HG03521 (cell line): ENCODE measurements around the gene ASB12.
"Not testable (repeated sequence)": the region's sequence is repeated elsewhere in the genome, so short reads cannot be mapped to it uniquely, and the experiment has no call there.

ENCODE experiments used
- ATAC-seq: cut with Tn5 transposase; IDR thresholded peaks from one replicate; pipeline ENCODE4 v1.9.1; 2021; ENCODE audit warnings: mild to moderate bottlenecking, moderate library complexity; ENCODE audit not compliant: unreplicated experiment

Gene ASB12, protein sequence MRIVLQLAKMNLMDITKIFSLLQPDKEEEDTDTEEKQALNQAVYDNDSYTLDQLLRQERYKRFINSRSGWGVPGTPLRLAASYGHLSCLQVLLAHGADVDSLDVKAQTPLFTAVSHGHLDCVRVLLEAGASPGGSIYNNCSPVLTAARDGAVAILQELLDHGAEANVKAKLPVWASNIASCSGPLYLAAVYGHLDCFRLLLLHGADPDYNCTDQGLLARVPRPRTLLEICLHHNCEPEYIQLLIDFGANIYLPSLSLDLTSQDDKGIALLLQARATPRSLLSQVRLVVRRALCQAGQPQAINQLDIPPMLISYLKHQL

DNA sequence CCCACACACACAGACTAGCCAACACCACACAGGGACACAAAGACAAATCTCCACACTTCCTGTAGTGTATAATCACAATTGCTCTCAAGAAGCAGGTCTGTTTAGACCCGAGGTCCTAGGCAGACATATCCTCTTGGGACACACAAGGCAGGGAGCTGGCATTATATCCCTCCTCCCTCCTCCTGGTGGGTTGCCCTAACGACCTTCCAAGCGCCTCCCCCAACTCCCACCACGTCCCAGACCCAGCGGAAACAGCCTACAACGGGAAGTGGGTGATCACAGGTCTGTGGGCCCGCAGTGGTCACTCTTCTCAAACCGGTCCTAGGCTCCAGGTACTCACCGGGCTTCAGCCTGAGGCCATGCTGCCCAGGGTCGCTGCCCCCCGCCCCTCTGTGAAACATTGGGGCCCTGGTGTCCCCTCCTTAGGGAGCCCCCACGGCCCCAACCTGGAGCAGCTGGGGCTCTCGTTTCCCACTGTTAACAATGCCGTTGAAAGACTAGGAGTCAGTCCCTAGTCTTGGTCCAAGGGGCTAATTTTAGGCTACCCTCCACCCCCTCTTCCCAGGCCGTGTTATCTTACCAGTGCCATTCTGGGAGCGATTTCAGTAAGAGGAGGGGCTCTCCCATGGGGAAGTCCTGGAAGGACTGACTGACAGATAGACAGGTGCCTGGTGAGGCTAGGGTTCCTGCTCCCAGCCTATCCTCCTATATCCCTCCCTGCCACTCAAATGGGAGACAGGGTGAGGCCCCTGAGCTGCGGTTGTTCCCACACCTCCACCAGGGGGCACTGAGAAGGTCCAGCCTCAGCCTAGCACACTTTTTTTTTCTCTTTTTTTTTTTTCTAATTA is at the start of gene ASB12:
Gene ASB12 (minus strand): TSS at position 485 of the 848 bp plus-strand sequence. CDS start 4,957 bp downstream, outside the sequence.
- ATAC-seq: no peak

DNA sequence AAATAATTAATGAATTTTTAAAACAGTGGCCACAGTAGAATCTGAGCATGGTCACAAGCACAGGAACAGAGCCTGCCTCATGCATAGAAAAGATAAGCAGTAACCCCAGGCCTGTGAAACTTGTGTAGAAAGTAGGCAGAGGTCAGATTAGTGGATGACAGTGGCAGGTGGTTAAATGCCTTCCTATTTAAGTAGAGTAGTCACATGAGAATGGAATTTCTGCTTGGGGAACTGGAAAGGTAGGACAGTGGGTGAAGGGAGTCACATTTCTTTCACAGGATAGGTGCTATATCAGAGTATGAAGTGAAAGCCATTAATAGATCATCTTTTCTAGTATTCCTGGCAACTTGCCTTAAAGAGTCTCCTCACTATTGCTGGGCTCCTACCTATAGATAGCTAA is 34.9 kb upstream of the ASB12 start:
- ATAC-seq: no peak

DNA sequence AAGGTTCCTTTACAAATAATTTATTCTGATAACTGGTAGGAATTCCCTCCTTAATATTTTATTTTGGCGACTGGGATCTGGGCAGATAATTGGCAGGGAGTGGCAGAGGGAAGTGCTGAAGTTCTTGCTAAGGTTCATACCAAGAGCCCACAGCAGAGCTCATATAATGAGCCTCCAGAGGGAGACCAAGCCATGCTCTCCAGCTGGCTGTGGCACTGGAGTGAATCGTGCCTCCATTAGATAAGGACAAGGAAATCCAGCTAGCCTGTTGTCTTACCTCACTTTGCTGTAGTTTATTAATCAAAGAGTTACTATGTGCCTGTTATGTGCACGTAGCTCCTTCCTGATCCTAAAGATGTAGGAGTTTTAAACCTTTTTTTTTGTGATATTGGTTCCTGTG is 1.3 kb downstream of the ASB12 start:
- no peak for ATAC-seq

DNA sequence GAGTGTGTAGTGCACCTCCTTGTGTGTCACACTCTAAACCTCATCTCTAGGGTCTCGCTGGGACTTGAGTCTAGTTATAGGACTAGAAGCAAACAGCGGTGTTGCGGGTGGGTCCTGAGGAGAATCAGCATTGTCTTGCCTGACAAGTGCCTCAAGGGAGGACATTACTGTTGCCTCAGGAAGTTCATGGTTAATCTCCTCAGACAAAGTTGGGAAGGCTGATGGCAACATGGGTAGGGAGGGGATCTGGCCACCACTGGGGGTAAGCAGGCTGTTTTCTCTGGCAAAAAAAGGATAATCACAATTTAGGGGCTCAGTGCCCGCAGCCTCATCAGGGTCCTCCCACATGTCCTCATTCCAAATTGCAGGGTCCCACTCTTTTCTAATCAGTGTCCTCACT is 12.4 kb downstream of the ASB12 start:
- no peak for ATAC-seq

DNA sequence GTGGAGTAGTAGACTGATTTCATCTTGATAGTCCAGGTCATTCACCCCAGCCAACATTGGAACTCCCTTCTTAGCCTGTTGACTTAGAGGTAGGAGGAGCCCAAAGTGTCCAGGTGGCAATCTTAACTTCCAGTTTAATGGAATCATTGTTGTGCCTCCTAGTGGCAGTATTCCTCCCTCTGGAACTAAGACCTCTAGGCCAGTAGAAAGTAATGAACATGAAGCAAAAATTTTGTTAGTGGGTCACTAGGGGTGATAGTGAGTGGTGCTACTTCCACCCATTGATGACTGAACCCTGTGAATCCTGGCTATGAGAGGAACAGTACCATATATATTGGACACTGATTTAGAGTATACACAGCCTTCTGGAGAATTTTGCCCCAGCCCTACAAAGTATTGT is 16.4 kb downstream of the ASB12 start:
- ATAC-seq: not testable (repeated sequence)

DNA sequence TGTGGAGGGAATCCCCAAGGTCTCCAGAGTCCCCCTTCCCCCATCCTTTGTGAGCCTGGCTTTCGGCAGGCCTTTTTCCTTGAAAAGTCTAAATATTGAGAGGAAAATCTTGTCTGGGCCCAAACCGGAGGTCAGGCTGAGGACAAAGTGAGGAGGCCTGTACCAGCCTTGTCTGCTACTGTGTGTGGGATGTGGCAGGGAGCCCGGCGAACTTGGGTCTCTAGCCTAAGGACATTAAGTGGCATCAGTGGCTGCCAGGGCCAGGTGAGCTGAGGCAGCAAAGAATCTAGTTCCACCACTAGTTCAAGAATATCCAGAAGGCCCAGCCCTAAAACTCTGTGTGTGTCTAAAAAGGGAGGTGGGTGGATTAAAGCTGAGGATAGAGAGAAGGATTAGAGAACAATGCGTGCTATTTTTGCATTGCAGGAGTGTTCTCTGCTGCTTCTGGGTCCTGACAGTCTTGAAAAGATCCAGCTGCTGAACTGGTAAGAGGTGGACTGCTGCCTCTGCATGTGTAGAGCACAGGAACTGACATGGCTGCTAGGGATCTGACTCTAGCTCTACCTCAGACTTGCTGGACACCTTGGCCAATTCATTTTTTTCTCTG is 23.7 kb downstream of the ASB12 start:
- ATAC-seq: no peak

DNA sequence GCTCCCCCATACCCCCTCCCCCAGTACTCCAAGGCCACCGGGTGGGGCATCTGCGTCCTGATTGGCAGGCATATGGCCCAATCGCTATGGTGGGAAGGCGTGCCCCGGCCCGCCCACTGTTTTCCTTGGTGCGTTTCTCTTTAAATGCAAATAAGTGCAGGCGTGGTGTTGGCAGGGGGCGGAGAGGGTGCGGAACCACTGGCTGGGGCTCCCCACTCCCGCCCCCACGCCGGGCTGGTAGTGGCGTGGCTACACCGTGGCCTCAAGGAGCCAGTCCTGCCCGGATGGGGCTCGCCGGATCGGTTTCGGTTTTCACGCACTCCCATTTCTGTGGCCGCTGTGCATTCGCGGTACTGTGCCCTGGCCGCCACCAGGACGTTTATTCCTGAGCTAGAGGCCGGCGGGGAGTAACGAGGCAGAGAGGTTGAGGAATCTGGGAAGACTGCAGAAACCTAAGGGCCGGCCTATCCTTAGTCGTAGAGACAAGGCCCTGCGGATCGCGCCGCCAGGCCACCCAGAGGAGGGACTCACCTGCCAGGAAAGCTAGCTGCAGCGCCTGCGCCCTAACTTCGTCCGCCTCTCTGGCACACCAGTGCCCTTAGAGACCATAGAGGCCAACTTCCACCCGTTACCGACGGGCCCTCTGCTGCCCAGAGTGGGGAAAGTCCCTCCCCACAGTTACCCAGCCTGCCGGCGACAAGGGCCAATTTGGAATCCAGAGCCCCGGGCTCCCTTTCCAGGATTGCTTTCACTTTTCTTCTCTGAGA is 24.5 kb downstream of the ASB12 start:
- peak; percentile 92 for ATAC-seq

DNA sequence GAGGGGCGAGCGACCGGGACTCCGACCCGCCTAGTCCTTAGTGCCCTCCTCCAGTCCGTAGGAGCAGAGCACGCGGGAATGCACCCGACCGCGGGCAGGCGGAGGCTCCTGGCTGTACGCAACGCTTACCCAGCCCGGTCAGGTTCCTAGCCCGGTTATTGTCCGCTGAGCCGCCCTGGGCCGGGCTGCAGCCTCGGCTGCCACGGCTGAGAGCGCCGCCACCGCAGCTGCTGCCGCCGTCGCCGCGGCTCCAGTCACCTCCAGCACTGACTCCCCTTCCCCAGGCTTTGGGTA is 25.0 kb downstream of the ASB12 start, which contains the start of gene AMER1:
Gene AMER1 (minus strand): TSS at position 268 of the 294 bp plus-strand sequence. CDS start 12,422 bp downstream, outside the sequence.
- peak; percentile 37 for ATAC-seq

DNA sequence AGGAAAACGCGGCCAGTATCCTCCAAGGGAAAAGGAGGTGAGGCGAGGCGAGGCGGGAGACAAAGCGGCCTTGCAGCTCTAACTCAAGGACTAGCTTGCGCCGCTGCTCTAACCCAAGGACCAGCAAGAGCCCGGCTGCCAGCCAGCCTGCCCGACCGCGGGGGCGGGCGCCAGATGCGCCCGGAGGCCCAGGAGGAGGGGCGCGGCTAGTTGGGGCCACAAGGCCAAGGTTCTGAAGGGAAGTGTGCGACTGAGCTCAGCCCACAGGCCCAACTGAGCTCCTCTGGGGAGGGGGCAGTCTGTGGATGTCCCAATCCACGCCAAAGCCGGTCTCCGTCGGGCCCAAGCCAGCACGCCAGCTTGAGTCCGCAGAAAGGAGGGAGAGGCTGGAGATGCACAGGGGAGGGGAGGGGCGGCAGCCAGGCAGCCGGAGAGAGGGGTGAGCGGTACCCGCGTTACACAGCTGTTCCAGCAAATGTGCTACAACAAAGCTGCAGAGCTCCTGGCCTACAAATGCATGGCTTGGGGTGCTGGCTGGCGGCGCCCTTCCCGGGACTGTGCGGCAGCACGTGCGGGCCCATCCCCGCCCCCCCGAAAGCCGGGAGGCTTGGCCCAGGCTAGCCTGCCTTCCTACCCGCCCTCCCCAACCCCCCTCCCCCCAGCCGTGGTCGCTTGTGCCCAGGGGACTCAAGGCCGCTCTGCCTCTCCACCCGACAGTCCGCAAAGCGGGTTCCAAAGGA is 25.5 kb downstream of the ASB12 start:
- no peak for ATAC-seq

DNA sequence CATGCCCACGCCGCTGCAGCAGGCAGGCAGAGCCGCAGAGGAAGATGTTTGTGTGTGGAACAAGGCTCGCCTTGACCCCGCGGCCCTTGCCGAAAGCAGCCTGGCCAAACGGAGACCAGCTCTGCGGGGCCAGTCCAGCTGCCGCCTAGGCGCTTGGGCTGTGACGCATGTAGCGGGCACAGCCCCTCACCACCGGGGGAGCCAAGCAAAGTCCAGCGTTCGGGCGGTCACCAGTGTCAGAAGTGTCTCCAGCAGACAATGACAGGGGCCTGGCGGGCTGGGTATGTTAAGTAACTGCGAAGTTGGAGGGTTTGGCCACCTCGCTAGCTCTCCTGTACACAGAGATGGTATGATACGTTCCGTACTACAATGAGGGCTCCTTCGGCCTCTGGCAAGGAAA is 26.2 kb downstream of the ASB12 start:
- no peak for ATAC-seq

DNA sequence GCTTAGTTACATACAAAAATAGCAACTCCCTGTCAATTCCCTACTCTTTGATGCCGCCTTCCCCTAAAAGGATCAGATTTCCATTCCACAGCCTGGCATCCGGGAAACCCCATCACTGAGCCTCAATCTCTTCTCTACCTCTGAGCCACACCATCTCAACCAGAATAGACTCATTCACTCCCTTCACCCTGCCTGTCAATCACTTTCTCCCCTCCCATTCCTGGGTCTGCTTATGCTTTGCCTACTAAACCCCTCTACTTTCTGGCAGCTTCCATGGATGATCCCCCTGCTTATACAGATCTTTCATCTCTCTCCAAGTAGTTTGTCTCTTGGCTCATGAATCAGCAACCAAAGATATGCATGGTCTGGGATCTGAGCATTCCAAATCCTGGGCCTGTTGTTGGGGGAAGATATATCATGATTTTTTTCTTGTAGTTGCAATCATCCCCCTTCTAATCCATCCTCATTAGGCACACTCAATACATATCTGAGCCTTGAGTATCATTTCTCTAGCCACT is 27.5 kb downstream of the ASB12 start:
- ATAC-seq: no peak

DNA sequence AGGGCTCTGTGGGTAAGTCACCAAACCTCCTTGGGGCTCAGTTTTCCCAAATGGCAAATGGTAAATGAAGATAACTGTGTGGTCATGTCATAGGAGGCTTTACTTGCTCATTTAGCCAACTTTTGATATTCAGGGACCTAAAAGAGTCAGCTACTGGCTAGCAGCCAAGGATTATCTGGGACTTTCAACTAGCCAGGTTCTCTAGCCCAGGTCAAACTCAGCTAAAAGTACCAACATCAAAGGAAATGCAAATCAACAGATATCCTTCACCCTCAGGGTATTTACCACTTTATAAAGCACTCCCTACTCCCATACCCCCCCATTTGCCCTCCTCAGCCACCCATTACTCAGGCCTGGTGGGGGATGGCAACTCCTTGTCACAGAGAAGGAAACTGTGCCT is 32.4 kb downstream of the ASB12 start:
- ATAC-seq: no peak

DNA sequence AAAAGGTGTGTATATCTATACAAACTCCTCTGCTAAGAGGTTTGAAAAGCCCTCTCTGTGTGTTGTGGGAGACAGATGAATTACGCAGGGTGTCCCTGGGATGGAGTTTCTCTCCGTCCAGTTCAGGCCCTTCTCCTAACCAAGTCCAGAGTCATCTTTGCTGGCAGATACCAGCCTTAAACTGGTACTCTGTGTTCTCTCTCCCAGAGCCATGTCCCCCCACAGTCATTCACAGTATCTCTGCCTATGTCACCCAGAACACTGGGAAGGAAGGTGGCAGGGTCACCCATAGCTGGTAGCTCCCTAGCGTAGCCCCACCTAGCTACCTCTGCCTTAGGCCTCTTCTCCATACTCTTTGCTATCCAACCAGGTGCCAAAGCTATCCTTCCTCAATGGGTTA is 33.8 kb downstream of the ASB12 start:
- no peak for ATAC-seq

DNA sequence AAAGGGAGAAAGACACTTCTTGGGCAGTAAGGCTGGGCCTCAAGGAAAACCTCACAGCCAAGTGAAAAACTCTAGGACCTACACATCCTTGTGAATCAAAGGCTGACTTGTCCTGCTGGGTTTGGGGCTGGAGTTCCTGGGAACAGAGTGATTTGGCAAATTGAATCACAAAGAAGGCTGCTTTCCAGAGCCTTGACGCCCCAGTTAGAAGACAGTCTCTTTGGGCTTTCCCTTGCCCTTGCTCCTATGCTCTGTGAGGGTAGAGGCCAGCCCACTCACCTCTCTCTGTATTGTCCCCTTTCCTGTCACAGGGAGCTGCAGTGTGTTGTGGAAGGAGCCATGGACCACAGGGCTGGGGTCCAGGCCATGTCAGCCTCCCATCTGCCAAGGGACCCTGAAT is 34.5 kb downstream of the ASB12 start:
- ATAC-seq: no peak

DNA sequence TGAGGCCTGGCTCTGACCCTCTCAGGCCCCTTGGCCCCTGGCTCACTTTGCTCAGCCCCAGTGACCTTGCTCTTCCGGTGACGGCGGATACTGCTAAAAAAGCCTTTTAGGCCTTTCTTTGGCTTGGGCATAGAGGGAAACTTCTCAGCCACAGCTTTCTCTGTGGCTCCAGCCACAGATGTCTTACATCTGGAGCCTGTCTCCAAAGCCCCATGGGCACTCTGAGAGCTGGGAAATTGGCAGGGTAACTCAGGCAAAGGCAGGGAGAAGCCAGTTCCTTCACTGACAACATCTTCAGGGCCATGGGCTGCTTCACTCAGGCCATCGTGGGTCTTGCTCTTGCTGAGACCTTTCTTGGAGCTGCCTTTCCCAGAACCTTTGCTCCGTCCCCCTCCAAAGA is 37.7 kb downstream of the ASB12 start:
- no peak for ATAC-seq

DNA sequence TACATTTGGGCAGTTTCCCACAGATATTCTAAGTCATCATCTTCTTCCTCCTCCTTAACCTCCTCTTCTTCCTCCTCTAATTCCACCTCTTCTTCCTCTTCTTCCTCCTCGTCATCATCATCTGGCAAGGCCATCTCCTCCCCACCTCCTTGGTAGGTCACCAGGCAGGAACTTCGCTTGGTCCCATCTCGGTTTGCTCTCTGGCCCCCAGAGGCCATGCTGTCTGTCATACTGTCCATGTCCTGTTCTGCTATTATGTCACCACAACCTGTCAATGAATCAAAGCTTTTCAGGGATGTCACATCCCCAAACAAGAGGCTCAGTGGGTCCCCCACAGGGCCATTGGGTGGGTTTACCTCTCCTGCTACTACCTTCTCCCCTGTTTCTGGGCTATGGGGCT is 38.4 kb downstream of the ASB12 start:
- ATAC-seq: no peak

DNA sequence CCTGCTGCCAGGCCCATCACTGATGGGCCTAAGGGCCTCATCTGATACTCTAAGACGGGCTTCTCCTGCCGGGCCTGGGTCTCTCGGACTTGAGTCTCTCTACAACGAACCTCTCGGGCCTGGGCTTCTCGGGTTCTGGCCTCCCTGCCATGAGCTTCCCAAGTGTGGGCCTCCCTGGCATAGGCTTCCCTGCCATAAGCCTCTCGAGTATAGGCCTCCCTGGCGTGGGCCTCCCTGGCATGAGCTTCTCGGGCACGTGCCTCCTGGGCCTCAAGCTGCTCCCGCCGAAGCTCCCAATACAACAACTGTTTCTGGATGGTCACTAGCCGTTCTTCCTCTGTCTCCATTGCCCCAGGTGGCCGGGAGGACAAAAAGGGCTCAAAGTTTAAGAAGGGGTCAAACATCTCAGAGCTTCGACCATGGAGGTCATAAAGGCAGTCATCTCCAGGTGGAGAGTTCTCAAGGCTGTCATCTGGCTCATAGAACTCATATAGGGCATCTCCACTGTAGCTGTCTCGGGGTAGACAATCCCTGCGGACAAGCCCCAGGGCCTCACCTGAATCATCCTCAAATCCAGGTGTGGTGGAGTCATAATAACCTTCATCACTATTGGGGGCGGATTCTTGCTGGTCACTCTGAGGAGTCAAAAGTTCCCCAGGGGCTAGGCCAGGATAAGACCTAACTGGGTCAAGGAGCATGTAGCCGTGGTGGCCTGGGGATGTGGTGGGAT is 39.0 kb downstream of the ASB12 start:
- ATAC-seq: no peak

DNA sequence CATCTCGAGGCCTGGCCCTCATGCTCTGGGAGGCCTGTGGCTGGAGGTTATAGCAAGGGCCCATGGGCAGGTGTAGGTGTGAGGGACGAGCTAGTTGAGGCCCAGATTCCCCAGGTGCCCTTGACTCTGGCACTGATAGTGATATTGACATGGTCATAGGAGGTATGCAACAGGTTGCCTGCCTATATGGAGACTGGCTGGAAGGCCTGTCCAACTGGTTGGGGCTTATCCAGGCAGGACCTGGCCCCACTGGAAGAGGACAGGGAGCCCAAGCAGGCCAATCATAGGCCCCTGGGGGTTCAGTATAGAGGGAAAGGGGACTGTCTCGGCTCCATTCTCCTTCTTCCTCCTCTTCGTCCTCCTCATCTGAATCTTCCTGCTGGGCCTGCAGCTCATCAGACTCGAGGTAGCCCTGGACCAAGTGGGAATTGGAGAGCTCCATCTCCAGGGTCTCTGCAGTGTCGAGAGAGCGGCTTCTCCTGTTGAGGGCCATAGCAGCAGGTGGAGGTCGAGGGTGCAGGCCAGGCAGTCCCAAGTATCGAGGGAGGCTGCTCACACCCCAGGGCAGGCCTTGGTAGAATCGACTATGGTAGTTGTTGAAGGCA is 40.2 kb downstream of the ASB12 start:
- ATAC-seq: no peak

DNA sequence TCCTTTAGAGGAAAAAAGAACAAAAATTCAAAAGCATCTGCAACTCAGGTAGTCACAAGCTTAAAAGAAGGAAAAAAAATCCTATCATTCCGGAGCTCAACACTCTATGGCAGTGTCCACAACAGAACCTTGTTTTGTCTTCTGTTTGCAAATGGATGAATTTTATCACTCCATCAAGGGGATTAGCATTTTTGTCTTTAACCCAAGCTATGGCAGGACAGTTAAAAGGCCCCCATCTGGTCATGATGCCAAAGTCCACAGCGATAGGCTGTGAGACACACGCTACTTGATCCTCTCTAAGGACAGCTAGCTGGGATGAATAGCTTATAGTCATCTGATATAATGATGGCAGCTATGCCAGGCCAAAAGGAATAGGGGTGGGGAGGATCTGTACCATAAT is 41.5 kb downstream of the ASB12 start:
- ATAC-seq: no peak
